MM.1S (cell line): ENCODE data around the gene TRIM51.
"Not testable (repeated sequence)": the region's sequence is repeated elsewhere in the genome, so short reads cannot be mapped to it uniquely, and the experiment has no call there.

Experiments
- DNase-seq: peaks from one replicate; pipeline ENCODE4 v3.0.0-alpha.2; 2015
- H2AFZ ChIP-seq: fragments of 300-600 bp; sonication (generic); 2 replicates; pipeline ENCODE4 v1.6.0; 2016; ENCODE audit warnings: antibody characterized with exemption, low read length
- H3F3A ChIP-seq: fragments of 300-600 bp; sonication (generic); 2 replicates; pipeline ENCODE4 v1.6.1; 2016; ENCODE audit warnings: mild to moderate bottlenecking, antibody characterized with exemption, low read length, moderate library complexity, mixed read lengths; ENCODE audit not compliant: insufficient read depth
- H3K27ac ChIP-seq: fragments of 300-600 bp; sonication (generic); 2 replicates; pipeline ENCODE4 v1.5.1; 2016; ENCODE audit warnings: mild to moderate bottlenecking, low read length
- H3K27me3 ChIP-seq: fragments of 300-600 bp; sonication (generic); replicated peaks from 2 replicates; pipeline ENCODE4 v1.6.0; 2016; ENCODE audit warnings: low read length; ENCODE audit not compliant: insufficient read depth
- H3K36me3 ChIP-seq: fragments of 300-600 bp; sonication (generic); replicated peaks from 2 replicates; pipeline ENCODE4 v1.6.1; 2016; ENCODE audit warnings: mild to moderate bottlenecking, low read length, mixed read lengths; ENCODE audit not compliant: insufficient read depth
- H3K4me1 ChIP-seq: fragments of 300-600 bp; sonication (generic); 2 replicates; pipeline ENCODE4 v1.6.1; 2016; ENCODE audit warnings: low read length, mixed read lengths
- H3K4me2 ChIP-seq: fragments of 300-600 bp; sonication (generic); 2 replicates; pipeline ENCODE4 v1.6.0; 2016; ENCODE audit warnings: low read depth, low read length
- H3K4me3 ChIP-seq: fragments of 300-600 bp; sonication (generic); 2 replicates; pipeline ENCODE4 v1.5.1; 2016; ENCODE audit warnings: low read length, mixed read lengths
- H3K79me2 ChIP-seq: fragments of 300-600 bp; sonication (generic); 2 replicates; pipeline ENCODE4 v1.6.1; 2016; ENCODE audit warnings: mixed run types, low read length, mixed read lengths
- H3K9ac ChIP-seq: fragments of 300-600 bp; sonication (generic); 2 replicates; pipeline ENCODE4 v1.6.1; 2016; ENCODE audit warnings: low read length, mixed read lengths
- H3K9me2 ChIP-seq: fragments of 300-600 bp; sonication (generic); replicated peaks from 2 replicates; pipeline ENCODE4 v1.6.1; 2016; ENCODE audit warnings: mild to moderate bottlenecking, low read length, mixed read lengths; ENCODE audit not compliant: insufficient read depth
- H3K9me3 ChIP-seq: fragments of 300-600 bp; sonication (generic); replicated peaks from 2 replicates; pipeline ENCODE4 v1.6.1; 2016; ENCODE audit warnings: mild to moderate bottlenecking, low read length, mixed read lengths; ENCODE audit not compliant: insufficient read depth
- H4K20me1 ChIP-seq: fragments of 300-600 bp; sonication (generic); 2 replicates; pipeline ENCODE4 v1.6.1; 2016; ENCODE audit warnings: mild to moderate bottlenecking, low read length, moderate library complexity, mixed read lengths; ENCODE audit not compliant: insufficient read depth
- CTCF ChIP-seq: fragments of 300-600 bp; sonication (generic); IDR thresholded peaks from 2 replicates; pipeline ENCODE4 v1.5.1; 2016; ENCODE audit warnings: antibody characterized with exemption, low read length, mixed read lengths
- EZH2 ChIP-seq: fragments of 300-600 bp; sonication (generic); optimal IDR thresholded peaks from 2 replicates; pipeline ENCODE3; 2017; ENCODE audit warnings: low read depth, mild to moderate bottlenecking, antibody characterized with exemption, low read length, mixed read lengths
- EZH2phosphoT487 ChIP-seq: fragments of 300-600 bp; sonication (generic); IDR thresholded peaks from 2 replicates; pipeline ENCODE4 v1.6.1; 2018; ENCODE audit warnings: antibody characterized with exemption, low read length

The TRIM51 gene

GRCh38 chr11:55882997-55883396, at the start of gene TRIM51:
TSS of gene TRIM51 (plus strand) at chr11:55883297. CDS start at chr11:55885429, 2,132 bp downstream.
- not testable (repeated sequence) for H2AFZ ChIP-seq, H3K79me2 ChIP-seq, H4K20me1 ChIP-seq, H3K4me2 ChIP-seq, H3K27ac ChIP-seq, H3K4me3 ChIP-seq, H3K4me1 ChIP-seq, H3K9me3 ChIP-seq, H3K36me3 ChIP-seq, H3K27me3 ChIP-seq, H3F3A ChIP-seq, H3K9ac ChIP-seq, H3K9me2 ChIP-seq, DNase-seq

- no peaks in the 10 kb centered on the region for H3K36me3 ChIP-seq
- H3K9ac ChIP-seq: no peak within 1 kb of the TSS
- H3F3A ChIP-seq: no peaks in the 10 kb centered on the region
- no peaks in the 10 kb centered on the region for H4K20me1 ChIP-seq
- H3K4me2 ChIP-seq: no peak within 1 kb of the TSS
- H3K4me3 ChIP-seq: no peak within 1 kb of the TSS
- no peaks in the 10 kb centered on the region for H3K27me3 ChIP-seq
- no peak for TF ChIP-seq EZH2phosphoT487
- no peak for TF ChIP-seq CTCF
- no peak for TF ChIP-seq EZH2
- H3K9me2 ChIP-seq: no peaks in the 10 kb centered on the region
- no peaks in the 10 kb centered on the region for H3K79me2 ChIP-seq
- H2AFZ ChIP-seq: no peak within 1 kb of the TSS
- no peak for DNase-seq
- no peak within 1 kb of the TSS for H3K27ac ChIP-seq
- H3K4me1 ChIP-seq: no peaks in the 10 kb centered on the region
- H3K9me3 ChIP-seq: no peaks in the 10 kb centered on the region
Observed at GRCh38 chr11:55838452-55838851, 44.6 kb upstream of the TRIM51 start, which contains the start of gene OR5D16. TSS of gene OR5D16 (plus strand) at chr11:55838752. CDS start at chr11:55838752, 0 bp downstream.

GRCh38 chr11:55847453-55847852, 35.6 kb upstream of the TRIM51 start:
- no peaks in the 10 kb centered on the region for H3K9me3 ChIP-seq
- no peaks in the 10 kb centered on the region for H3F3A ChIP-seq
- no peak overlapping the region for H3K9ac ChIP-seq
- H3K4me2 ChIP-seq: no peak overlapping the region
- H3K79me2 ChIP-seq: no peaks in the 10 kb centered on the region
- H3K27ac ChIP-seq: no peak overlapping the region
- peaks cover 8% of the 10 kb centered on the region; the same call in 1 of the 2 replicates for H3K4me1 ChIP-seq
- no peaks in the 10 kb centered on the region for H4K20me1 ChIP-seq
- H3K27me3 ChIP-seq: no peaks in the 10 kb centered on the region
- H3K9me2 ChIP-seq: no peaks in the 10 kb centered on the region
- TF ChIP-seq EZH2: no peak
- TF ChIP-seq EZH2phosphoT487: no peak
- no peak for TF ChIP-seq CTCF
- H3K4me3 ChIP-seq: no peak overlapping the region
- no peak for DNase-seq
- H2AFZ ChIP-seq: no peak overlapping the region
- H3K36me3 ChIP-seq: no peaks in the 10 kb centered on the region

GRCh38 chr11:55849037-55849436, 34.1 kb upstream of the TRIM51 start:
- Histone ChIP-seq H3K27ac (no peak overlapping the region), H2AFZ (no peak overlapping the region), H3K9me2 (no peaks in the 10 kb centered on the region), H4K20me1 (no peaks in the 10 kb centered on the region), H3K4me1 (peaks cover 10% of the 10 kb centered on the region; the same call in 1 of the 2 replicates), H3K4me2 (no peak overlapping the region), H3K36me3 (no peaks in the 10 kb centered on the region), H3K79me2 (no peaks in the 10 kb centered on the region), H3K27me3 (no peaks in the 10 kb centered on the region), H3K9me3 (no peaks in the 10 kb centered on the region), H3K4me3 (no peak overlapping the region), H3K9ac (no peak overlapping the region), H3F3A (no peaks in the 10 kb centered on the region)
- TF ChIP-seq EZH2phosphoT487 (no peak), EZH2 (no peak), CTCF (no peak)
- no peak for DNase-seq
